ENCODE data around the gene KCNF1. TPM values are rescaled to one million over a fixed set of nuclear protein-coding genes. Genes with fewer than 3 reads are reported as not detected.

The KCNF1 gene
- total RNA-seq (under 1 TPM in 3 of 7 donors, not detected in 4; 0.11 to 0.30 (median 0.15) TPM), polyA plus RNA-seq (under 1 TPM in 1 of 2 donors, not detected in 1; 0.13 TPM)
- long read RNA-seq, donor 1 = 0 reads
- long read RNA-seq, donor 2, partial matches to known transcripts = 0 of 1 reads
- long read RNA-seq, donor 2, other reads (novel, unspliced or antisense) = 0 of 1 reads
- long read RNA-seq, donor 3 = 0 reads

GRCh38 chr2:10911291-10912075 is at the start of gene KCNF1:
TSS of gene KCNF1 (plus strand) at chr2:10911934. CDS start at chr2:10912427, 493 bp downstream.
- H3K36me3 ChIP-seq = no peaks in the 10 kb centered on the region
- TF ChIP-seq EP300 (IDR thresholded peaks at IDR 0.05) (no peak), POLR2A (IDR thresholded peaks at IDR 0.05) (no peak), CTCF (IDR thresholded peaks at IDR 0.05) (no peak)
- DNase-seq = no peak
- H3K9me3 ChIP-seq = no peaks in the 10 kb centered on the region
- 6 to 10% (median 9%) methylated on average over 43 to 53 of the region's 53 CpGs for WGBS, 3 donors
- no peak within 1 kb of the TSS for H3K27ac ChIP-seq
- no peaks in the 10 kb centered on the region for H3K27me3 ChIP-seq
- H3K4me1 ChIP-seq (ENCODE audit: insufficient read depth) = no peaks in the 10 kb centered on the region
- intact Hi-C loops (cut with DNase I) = no loop called here
- H3K4me3 ChIP-seq = no peak within 1 kb of the TSS

GRCh38 chr2:10862330-10862729 is 49.4 kb upstream of the KCNF1 start:
- Histone ChIP-seq H3K27ac (no peak overlapping the region), H3K9me3 (no peaks in the 10 kb centered on the region), H3K4me1 (ENCODE audit: insufficient read depth) (no peaks in the 10 kb centered on the region), H3K4me3 (no peak overlapping the region), H3K36me3 (no peaks in the 10 kb centered on the region), H3K27me3 (no peaks in the 10 kb centered on the region)
- 75 to 78% (median 77%) methylated on average over 10 of the region's 10 CpGs for WGBS, 3 donors
- intact Hi-C loops (cut with DNase I) = no loop called here
- TF ChIP-seq EP300 (IDR thresholded peaks at IDR 0.05) = no peak
- no peak for TF ChIP-seq POLR2A (IDR thresholded peaks at IDR 0.05)
- DNase-seq = no peak

GRCh38 chr2:10863047-10863446 is 48.7 kb upstream of the KCNF1 start:
- H3K4me1 ChIP-seq (ENCODE audit: insufficient read depth) = no peaks in the 10 kb centered on the region

GRCh38 chr2:10863837-10864236 is 47.9 kb upstream of the KCNF1 start:
- Histone ChIP-seq H3K4me1 (ENCODE audit: insufficient read depth) (no peaks in the 10 kb centered on the region), H3K9me3 (no peaks in the 10 kb centered on the region), H3K4me3 (no peak overlapping the region), H3K36me3 (no peaks in the 10 kb centered on the region), H3K27me3 (no peaks in the 10 kb centered on the region), H3K27ac (no peak overlapping the region)
- WGBS, 3 donors = 60 to 79% (median 74%) methylated on average over 8 of the region's 8 CpGs
- no peak for DNase-seq
- intact Hi-C loops (cut with DNase I) = no loop called here
- TF ChIP-seq POLR2A (IDR thresholded peaks at IDR 0.05) (no peak), CTCF (IDR thresholded peaks at IDR 0.05) (no peak), EP300 (IDR thresholded peaks at IDR 0.05) (no peak)

More at GRCh38 chr2:10863047-10863446, 48.7 kb upstream of the KCNF1 start:
- no peak overlapping the region for H3K4me3 ChIP-seq
- DNase-seq = no peak
- TF ChIP-seq CTCF (IDR thresholded peaks at IDR 0.05) = no peak
- TF ChIP-seq POLR2A (IDR thresholded peaks at IDR 0.05) = no peak
- no peak for TF ChIP-seq EP300 (IDR thresholded peaks at IDR 0.05)
- intact Hi-C loops (cut with DNase I) = no loop called here
- 79 to 88% (median 85%) methylated on average over 10 of the region's 10 CpGs for WGBS, 3 donors
- H3K9me3 ChIP-seq = no peaks in the 10 kb centered on the region
- H3K36me3 ChIP-seq = no peaks in the 10 kb centered on the region
- H3K27me3 ChIP-seq = no peaks in the 10 kb centered on the region
- no peak overlapping the region for H3K27ac ChIP-seq

GRCh38 chr2:10864251-10864650 is 47.5 kb upstream of the KCNF1 start:
- DNase-seq = no peak
- Histone ChIP-seq H3K4me3 (no peak overlapping the region), H3K36me3 (no peaks in the 10 kb centered on the region), H3K27ac (no peak overlapping the region), H3K9me3 (no peaks in the 10 kb centered on the region), H3K27me3 (no peaks in the 10 kb centered on the region), H3K4me1 (ENCODE audit: insufficient read depth) (no peaks in the 10 kb centered on the region)
- intact Hi-C loops (cut with DNase I) = no loop called here
- 22 to 32% (median 23%) methylated on average over 10 of the region's 10 CpGs for WGBS, 3 donors
- TF ChIP-seq POLR2A (IDR thresholded peaks at IDR 0.05) (no peak), EP300 (IDR thresholded peaks at IDR 0.05) (no peak), CTCF (IDR thresholded peaks at IDR 0.05) (no peak)
